Measurements from ENCODE around the gene TEX50.

GRCh38 chr1:173616859-173617258 lies 18.3 kb upstream of the TEX50 start:
- TF ChIP-seq CTCF (IDR thresholded peaks at IDR 0.05) (no peak), POLR2A (IDR thresholded peaks at IDR 0.05) (no peak)
